GM23338 (cell line): Measurements from ENCODE around the gene MNDA. TPM values are rescaled to one million over a fixed set of nuclear protein-coding genes. Genes with fewer than 3 reads are reported as not detected.

Experiments used
- ATAC-seq: fragments of 200-7000 bp; cut with Tn5 transposase; 3 replicates; pipeline ENCODE4 v1.9.1; 2020
- DNase-seq: peaks from one replicate; pipeline ENCODE4 v3.0.0-alpha.2; 2015; ENCODE audit warnings: low spot score
- H2AFZ ChIP-seq: fragments of 200-600 bp; sonication (generic); 2 replicates; pipeline ENCODE4 v1.8.0; 2016; ENCODE audit warnings: antibody characterized with exemption, mild to moderate bottlenecking, moderate library complexity
- H3F3A ChIP-seq: fragments of 200-600 bp; sonication (generic); replicated peaks from 2 replicates; pipeline ENCODE4 v1.8.0; 2017; ENCODE audit warnings: antibody characterized with exemption, mixed run types, low read depth
- H3K27ac ChIP-seq: fragments of 200-600 bp; sonication (generic); 2 replicates; pipeline ENCODE4 v1.6.1; 2016; ENCODE audit warnings: low read depth
- H3K27me3 ChIP-seq: fragments of 200-600 bp; sonication (generic); 2 replicates; pipeline ENCODE4 v1.8.0; 2016; ENCODE audit warnings: mild to moderate bottlenecking, mixed run types, moderate library complexity; ENCODE audit not compliant: insufficient read depth
- H3K36me3 ChIP-seq: fragments of 200-600 bp; sonication (generic); 2 replicates; pipeline ENCODE4 v1.8.0; 2016; ENCODE audit warnings: mild to moderate bottlenecking; ENCODE audit not compliant: insufficient read depth
- H3K4me1 ChIP-seq: fragments of 200-600 bp; sonication (generic); 2 replicates; pipeline ENCODE4 v1.8.0; 2016; ENCODE audit warnings: mild to moderate bottlenecking, moderate library complexity; ENCODE audit not compliant: insufficient read depth
- H3K4me2 ChIP-seq: fragments of 200-600 bp; sonication (generic); 2 replicates; pipeline ENCODE4 v1.7.1; 2017; ENCODE audit warnings: mixed run types
- H3K4me3 ChIP-seq: fragments of 200-600 bp; sonication (generic); 2 replicates; pipeline ENCODE4 v1.6.1; 2016; ENCODE audit warnings: mixed run types
- H3K79me2 ChIP-seq: fragments of 200-600 bp; sonication (generic); replicated peaks from 2 replicates; pipeline ENCODE4 v1.8.0; 2017; ENCODE audit warnings: mild to moderate bottlenecking; ENCODE audit not compliant: insufficient read depth
- H3K9me2 ChIP-seq: fragments of 200-600 bp; sonication (generic); 2 replicates; pipeline ENCODE4 v1.8.0; 2017; ENCODE audit not compliant: insufficient read depth
- H4K20me1 ChIP-seq: fragments of 200-600 bp; sonication (generic); replicated peaks from 2 replicates; pipeline ENCODE4 v1.8.0; 2017; ENCODE audit warnings: mild to moderate bottlenecking; ENCODE audit not compliant: insufficient read depth
- H3K27ac Mint-ChIP-seq: 2 replicates; pipeline ENCODE4 v1.8.0; 2020; ENCODE audit warnings: inconsistent platforms, mild to moderate bottlenecking, moderate library complexity, mixed read lengths
- H3K27me3 Mint-ChIP-seq: 3 replicates; pipeline ENCODE4 v1.8.0; 2022; ENCODE audit warnings: low read depth, mild to moderate bottlenecking, moderate library complexity, mixed read lengths, inconsistent platforms; ENCODE audit not compliant: insufficient read depth, poor library complexity
- H3K36me3 Mint-ChIP-seq: 3 replicates; pipeline ENCODE4 v1.8.0; 2021; ENCODE audit warnings: low read depth, mild to moderate bottlenecking, inconsistent platforms, moderate library complexity, mixed read lengths
- H3K4me1 Mint-ChIP-seq: 3 replicates; pipeline ENCODE4 v1.8.0; 2020; ENCODE audit warnings: mild to moderate bottlenecking, inconsistent platforms, mixed read lengths
- H3K4me3 Mint-ChIP-seq: 3 replicates; pipeline ENCODE4 v1.8.0; 2021; ENCODE audit warnings: moderate library complexity, mild to moderate bottlenecking, inconsistent platforms, mixed read lengths
- H3K9me3 Mint-ChIP-seq: 3 replicates; pipeline ENCODE4 v1.8.0; 2020; ENCODE audit warnings: moderate library complexity, mild to moderate bottlenecking, inconsistent platforms, mixed read lengths
- CREB1 ChIP-seq: fragments of 250-450 bp; sonication (Bioruptor Pico); IDR thresholded peaks from 2 replicates; pipeline ENCODE4 v1.5.0; 2020; ENCODE audit warnings: low read depth, mild to moderate bottlenecking, moderate library complexity
- NANOG ChIP-seq: IDR thresholded peaks from 2 replicates; pipeline ENCODE4 v1.6.1; 2016; ENCODE audit warnings: antibody characterized with exemption, borderline replicate concordance
- ZNF331 ChIP-seq: fragments of 250-450 bp; sonication (Bioruptor Pico); IDR thresholded peaks from 2 replicates; pipeline ENCODE4 v1.5.0; 2020; ENCODE audit warnings: low read depth, mild to moderate bottlenecking, moderate library complexity
- polyA plus RNA-seq: library from polyadenylated mRNA; unstranded; fragments of >200 nt; fragmentation: Nextera tagmentation; extraction: Ambion mirVana; gene quantifications from 2 replicates; pipeline ENCODE4 v1.2.1, GENCODE V29; 2016
- total RNA-seq: library from RNA; depleted of rRNA; stranded (reverse); fragments of >200 nt; shearing (Covaris generic); gene quantifications from 2 replicates; pipeline ENCODE4 v1.2.3, GENCODE V29; 2014
- TF ChIP-seq, protein P1 (sequence below), 2 experiments: fragments of 200-600 bp in 1 of 2; sonication (generic) in 1 of 2; conservative IDR thresholded peaks; 2 replicates each; pipeline versions ENCODE4 v1.5.1 to v1.6.1; 2016 to 2017; ENCODE audit warnings: antibody characterized with exemption in 2 of 2, low read depth in 2 of 2, mild to moderate bottlenecking in 2 of 2, moderate library complexity in 1 of 2
- TF ChIP-seq, protein P2 (sequence below): IDR thresholded peaks from one replicate; pipeline ENCODE4 v1.6.1; 2018; ENCODE audit warnings: antibody characterized with exemption; ENCODE audit not compliant: unreplicated experiment
- TF ChIP-seq, protein P3 (sequence below): fragments of 250-450 bp; sonication (Bioruptor Pico); IDR thresholded peaks from 2 replicates; pipeline ENCODE4 v1.5.0; 2020; ENCODE audit warnings: mild to moderate bottlenecking, moderate library complexity

MNDA gene
- total and polyA plus RNA-seq, 2 experiments from 2014 or later, result not detected

DNA sequence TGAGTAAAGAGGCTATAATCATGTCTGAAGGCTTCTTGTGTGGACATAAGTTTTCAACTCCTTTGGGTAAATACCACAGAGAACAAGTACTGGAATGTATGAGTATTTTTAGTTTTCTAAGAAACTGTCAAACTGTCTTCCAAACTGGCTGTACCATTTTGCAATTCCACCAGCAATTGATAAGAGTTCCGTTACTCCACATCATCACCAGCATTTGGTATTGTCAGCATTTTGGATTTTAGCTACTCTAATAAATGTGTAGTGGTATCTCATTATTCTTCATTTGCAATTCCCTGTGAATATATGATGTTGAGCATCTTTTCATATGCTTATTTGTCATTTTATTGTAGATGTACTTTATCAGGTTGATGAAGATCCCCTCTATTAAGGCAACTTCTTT, 9.4 kb upstream of the MNDA start:
- no peak overlapping the region for H3K4me3 ChIP-seq
- H3K9me2 ChIP-seq, result 0 out of 2 replicates have a peak, but pooled peaks cover 7% of the 10 kb centered on the region
- DNase-seq (no peak), ATAC-seq (no peak)
- H3K79me2 ChIP-seq, result no peaks in the 10 kb centered on the region
- TF ChIP-seq, protein P1, sequence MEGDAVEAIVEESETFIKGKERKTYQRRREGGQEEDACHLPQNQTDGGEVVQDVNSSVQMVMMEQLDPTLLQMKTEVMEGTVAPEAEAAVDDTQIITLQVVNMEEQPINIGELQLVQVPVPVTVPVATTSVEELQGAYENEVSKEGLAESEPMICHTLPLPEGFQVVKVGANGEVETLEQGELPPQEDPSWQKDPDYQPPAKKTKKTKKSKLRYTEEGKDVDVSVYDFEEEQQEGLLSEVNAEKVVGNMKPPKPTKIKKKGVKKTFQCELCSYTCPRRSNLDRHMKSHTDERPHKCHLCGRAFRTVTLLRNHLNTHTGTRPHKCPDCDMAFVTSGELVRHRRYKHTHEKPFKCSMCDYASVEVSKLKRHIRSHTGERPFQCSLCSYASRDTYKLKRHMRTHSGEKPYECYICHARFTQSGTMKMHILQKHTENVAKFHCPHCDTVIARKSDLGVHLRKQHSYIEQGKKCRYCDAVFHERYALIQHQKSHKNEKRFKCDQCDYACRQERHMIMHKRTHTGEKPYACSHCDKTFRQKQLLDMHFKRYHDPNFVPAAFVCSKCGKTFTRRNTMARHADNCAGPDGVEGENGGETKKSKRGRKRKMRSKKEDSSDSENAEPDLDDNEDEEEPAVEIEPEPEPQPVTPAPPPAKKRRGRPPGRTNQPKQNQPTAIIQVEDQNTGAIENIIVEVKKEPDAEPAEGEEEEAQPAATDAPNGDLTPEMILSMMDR (conservative IDR thresholded peaks at IDR 0.05; ENCODE audit: low read depth in 2 of 2), result no peak
- TF ChIP-seq, protein P2, sequence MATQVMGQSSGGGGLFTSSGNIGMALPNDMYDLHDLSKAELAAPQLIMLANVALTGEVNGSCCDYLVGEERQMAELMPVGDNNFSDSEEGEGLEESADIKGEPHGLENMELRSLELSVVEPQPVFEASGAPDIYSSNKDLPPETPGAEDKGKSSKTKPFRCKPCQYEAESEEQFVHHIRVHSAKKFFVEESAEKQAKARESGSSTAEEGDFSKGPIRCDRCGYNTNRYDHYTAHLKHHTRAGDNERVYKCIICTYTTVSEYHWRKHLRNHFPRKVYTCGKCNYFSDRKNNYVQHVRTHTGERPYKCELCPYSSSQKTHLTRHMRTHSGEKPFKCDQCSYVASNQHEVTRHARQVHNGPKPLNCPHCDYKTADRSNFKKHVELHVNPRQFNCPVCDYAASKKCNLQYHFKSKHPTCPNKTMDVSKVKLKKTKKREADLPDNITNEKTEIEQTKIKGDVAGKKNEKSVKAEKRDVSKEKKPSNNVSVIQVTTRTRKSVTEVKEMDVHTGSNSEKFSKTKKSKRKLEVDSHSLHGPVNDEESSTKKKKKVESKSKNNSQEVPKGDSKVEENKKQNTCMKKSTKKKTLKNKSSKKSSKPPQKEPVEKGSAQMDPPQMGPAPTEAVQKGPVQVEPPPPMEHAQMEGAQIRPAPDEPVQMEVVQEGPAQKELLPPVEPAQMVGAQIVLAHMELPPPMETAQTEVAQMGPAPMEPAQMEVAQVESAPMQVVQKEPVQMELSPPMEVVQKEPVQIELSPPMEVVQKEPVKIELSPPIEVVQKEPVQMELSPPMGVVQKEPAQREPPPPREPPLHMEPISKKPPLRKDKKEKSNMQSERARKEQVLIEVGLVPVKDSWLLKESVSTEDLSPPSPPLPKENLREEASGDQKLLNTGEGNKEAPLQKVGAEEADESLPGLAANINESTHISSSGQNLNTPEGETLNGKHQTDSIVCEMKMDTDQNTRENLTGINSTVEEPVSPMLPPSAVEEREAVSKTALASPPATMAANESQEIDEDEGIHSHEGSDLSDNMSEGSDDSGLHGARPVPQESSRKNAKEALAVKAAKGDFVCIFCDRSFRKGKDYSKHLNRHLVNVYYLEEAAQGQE, result no peak
- no peak for TF ChIP-seq ZNF331 (CRISPR knock-in tag)
- TF ChIP-seq NANOG, result no peak
- TF ChIP-seq CREB1 (CRISPR knock-in tag), result no peak
- TF ChIP-seq, protein P3, sequence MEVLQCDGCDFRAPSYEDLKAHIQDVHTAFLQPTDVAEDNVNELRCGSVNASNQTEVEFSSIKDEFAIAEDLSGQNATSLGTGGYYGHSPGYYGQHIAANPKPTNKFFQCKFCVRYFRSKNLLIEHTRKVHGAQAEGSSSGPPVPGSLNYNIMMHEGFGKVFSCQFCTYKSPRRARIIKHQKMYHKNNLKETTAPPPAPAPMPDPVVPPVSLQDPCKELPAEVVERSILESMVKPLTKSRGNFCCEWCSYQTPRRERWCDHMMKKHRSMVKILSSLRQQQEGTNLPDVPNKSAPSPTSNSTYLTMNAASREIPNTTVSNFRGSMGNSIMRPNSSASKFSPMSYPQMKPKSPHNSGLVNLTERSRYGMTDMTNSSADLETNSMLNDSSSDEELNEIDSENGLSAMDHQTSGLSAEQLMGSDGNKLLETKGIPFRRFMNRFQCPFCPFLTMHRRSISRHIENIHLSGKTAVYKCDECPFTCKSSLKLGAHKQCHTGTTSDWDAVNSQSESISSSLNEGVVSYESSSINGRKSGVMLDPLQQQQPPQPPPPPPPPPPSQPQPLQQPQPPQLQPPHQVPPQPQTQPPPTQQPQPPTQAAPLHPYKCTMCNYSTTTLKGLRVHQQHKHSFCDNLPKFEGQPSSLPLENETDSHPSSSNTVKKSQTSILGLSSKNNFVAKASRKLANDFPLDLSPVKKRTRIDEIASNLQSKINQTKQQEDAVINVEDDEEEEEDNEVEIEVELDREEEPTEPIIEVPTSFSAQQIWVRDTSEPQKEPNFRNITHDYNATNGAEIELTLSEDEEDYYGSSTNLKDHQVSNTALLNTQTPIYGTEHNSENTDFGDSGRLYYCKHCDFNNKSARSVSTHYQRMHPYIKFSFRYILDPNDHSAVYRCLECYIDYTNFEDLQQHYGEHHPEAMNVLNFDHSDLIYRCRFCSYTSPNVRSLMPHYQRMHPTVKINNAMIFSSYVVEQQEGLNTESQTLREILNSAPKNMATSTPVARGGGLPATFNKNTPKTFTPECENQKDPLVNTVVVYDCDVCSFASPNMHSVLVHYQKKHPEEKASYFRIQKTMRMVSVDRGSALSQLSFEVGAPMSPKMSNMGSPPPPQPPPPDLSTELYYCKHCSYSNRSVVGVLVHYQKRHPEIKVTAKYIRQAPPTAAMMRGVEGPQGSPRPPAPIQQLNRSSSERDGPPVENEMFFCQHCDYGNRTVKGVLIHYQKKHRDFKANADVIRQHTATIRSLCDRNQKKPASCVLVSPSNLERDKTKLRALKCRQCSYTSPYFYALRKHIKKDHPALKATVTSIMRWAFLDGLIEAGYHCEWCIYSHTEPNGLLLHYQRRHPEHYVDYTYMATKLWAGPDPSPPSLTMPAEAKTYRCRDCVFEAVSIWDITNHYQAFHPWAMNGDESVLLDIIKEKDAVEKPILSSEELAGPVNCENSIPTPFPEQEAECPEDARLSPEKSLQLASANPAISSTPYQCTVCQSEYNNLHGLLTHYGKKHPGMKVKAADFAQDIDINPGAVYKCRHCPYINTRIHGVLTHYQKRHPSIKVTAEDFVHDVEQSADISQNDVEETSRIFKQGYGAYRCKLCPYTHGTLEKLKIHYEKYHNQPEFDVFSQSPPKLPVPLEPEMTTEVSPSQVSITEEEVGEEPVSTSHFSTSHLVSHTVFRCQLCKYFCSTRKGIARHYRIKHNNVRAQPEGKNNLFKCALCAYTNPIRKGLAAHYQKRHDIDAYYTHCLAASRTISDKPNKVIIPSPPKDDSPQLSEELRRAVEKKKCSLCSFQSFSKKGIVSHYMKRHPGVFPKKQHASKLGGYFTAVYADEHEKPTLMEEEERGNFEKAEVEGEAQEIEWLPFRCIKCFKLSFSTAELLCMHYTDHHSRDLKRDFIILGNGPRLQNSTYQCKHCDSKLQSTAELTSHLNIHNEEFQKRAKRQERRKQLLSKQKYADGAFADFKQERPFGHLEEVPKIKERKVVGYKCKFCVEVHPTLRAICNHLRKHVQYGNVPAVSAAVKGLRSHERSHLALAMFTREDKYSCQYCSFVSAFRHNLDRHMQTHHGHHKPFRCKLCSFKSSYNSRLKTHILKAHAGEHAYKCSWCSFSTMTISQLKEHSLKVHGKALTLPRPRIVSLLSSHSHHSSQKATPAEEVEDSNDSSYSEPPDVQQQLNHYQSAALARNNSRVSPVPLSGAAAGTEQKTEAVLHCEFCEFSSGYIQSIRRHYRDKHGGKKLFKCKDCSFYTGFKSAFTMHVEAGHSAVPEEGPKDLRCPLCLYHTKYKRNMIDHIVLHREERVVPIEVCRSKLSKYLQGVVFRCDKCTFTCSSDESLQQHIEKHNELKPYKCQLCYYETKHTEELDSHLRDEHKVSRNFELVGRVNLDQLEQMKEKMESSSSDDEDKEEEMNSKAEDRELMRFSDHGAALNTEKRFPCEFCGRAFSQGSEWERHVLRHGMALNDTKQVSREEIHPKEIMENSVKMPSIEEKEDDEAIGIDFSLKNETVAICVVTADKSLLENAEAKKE (CRISPR knock-in tag), result no peak
- H3F3A ChIP-seq, result no peaks in the 10 kb centered on the region
- H3K36me3 ChIP-seq, result no peaks in the 10 kb centered on the region
- H3K27me3 ChIP-seq, result no peaks in the 10 kb centered on the region
- Mint-ChIP-seq H3K27ac (no peak overlapping the region), H3K36me3 (peaks cover 2% of the 10 kb centered on the region; the same call in 1 of the 3 replicates), H3K9me3 (peaks cover 8% of the 10 kb centered on the region; the same call in 2 of the 3 replicates), H3K27me3 (no peaks in the 10 kb centered on the region), H3K4me1 (no peaks in the 10 kb centered on the region), H3K4me3 (no peak overlapping the region)
- H3K4me1 ChIP-seq, result no peaks in the 10 kb centered on the region
- no peak overlapping the region for H2AFZ ChIP-seq
- H3K4me2 ChIP-seq, result no peak overlapping the region
- no peaks in the 10 kb centered on the region for H4K20me1 ChIP-seq
- H3K27ac ChIP-seq, result no peak overlapping the region
